IPS DF 6.9 (cell line): ENCODE results near the gene TMA7B.

Experiments used
- DNase-seq: peaks from one replicate; pipeline ENCODE4 v3.0.0-alpha.2; 2013; ENCODE audit warnings: low read depth, low spot score
- H3K27ac ChIP-seq: one replicate; pipeline ENCODE4 v1.5.1; 2013; ENCODE audit warnings: low read length, control low read depth
- H3K27me3 ChIP-seq: 2 replicates; pipeline ENCODE4 v1.6.1; 2013; ENCODE audit warnings: mild to moderate bottlenecking, low read length; ENCODE audit not compliant: control insufficient read depth, insufficient read depth
- H3K36me3 ChIP-seq: 2 replicates; pipeline ENCODE4 v1.6.1; 2013; ENCODE audit warnings: low read length; ENCODE audit not compliant: control insufficient read depth, insufficient read depth
- H3K4me1 ChIP-seq: 2 replicates; pipeline ENCODE4 v1.6.1; 2013; ENCODE audit warnings: low read length; ENCODE audit not compliant: control insufficient read depth, insufficient read depth
- H3K4me3 ChIP-seq: 2 replicates; pipeline ENCODE4 v1.5.1; 2013; ENCODE audit warnings: mild to moderate bottlenecking, low read length
- H3K9me3 ChIP-seq: 2 replicates; pipeline ENCODE4 v1.6.1; 2013; ENCODE audit warnings: low read length, inconsistent platforms; ENCODE audit not compliant: control insufficient read depth, insufficient read depth
- WGBS: extraction: QIAGEN DNeasy Blood & Tissue Kit; methylation state at CpG from one replicate; pipeline ENCODE4 v1.1.7; 2013; ENCODE audit warnings: mixed read lengths, missing lambda C conversion rate; ENCODE audit not compliant: insufficient read length, insufficient coverage; 5-methylcytosine and 5-hydroxymethylcytosine counted together

TMA7B gene

DNA sequence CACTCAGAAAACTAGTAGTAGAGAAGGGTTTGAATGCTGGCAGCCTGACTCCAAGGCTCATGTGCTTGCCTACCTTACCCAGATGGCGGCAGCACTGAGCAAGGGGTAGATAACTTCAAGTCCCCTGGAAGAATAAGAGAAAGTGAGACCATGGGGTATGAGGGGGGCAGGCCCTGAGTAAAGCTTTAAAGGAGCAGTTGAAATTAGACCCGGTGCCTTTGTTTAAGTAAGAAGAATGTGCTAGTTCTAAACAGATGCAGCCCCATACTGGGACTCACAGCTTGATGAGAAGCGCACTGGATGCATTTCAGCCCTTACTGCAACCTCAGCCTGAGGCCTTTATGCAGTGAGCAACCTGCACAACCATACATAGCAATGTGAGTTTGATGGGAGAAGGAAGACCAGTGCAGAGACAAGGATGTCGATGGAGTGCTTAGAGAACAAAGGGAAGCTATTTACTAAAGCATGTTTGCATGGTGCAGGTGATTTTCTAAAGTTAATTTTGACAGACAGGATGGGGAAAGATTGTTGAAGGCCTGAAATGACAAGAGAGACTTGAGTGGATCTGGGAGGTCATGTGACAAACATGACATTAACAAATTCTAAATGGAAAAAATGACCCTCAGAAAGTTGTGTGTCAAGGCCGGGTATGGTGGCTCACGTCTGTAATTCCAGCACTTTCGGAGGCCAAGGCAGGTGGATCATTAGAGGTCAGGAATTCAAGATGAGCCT, 27.1 kb upstream of the TMA7B start:
- no peaks in the 10 kb centered on the region; the same call in 1 of the 2 replicates for H3K4me1 ChIP-seq
- DNase-seq = peak; percentile 75
- H3K36me3 ChIP-seq = no peaks in the 10 kb centered on the region
- no peak overlapping the region for H3K4me3 ChIP-seq
- H3K27ac ChIP-seq = no peak overlapping the region
- no peaks in the 10 kb centered on the region for H3K9me3 ChIP-seq
- H3K27me3 ChIP-seq = no peaks in the 10 kb centered on the region
- no CpG with 5 or more reads among the region's 7 CpGs for WGBS

DNA sequence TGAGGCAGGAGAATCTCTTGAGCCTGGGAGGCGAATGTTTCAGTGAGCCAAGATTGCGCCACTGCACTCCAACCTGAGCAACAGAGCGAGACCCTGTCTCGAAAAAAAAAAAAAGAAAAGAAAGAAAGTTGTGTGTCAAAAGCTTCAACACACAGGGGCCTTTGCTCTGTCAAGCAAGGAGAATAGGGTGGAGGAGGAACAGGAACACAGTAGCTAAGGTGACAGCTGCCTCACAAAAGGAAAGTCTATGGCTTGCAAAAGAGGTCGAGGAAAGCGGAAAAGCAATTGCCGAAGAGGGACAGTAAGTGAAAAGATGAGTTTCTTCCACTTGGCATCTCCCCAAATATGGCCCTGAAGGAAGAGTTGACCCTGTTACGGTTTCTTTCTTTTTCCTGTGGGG, 26.5 kb upstream of the TMA7B start:
- Histone ChIP-seq H3K36me3 (no peaks in the 10 kb centered on the region), H3K27ac (no peak overlapping the region), H3K27me3 (no peaks in the 10 kb centered on the region), H3K4me3 (no peak overlapping the region), H3K4me1 (no peaks in the 10 kb centered on the region; the same call in 1 of the 2 replicates), H3K9me3 (no peaks in the 10 kb centered on the region)
- WGBS = no CpG with 5 or more reads among the region's 8 CpGs
- DNase-seq = no peak

GRCh38 chr22:39935116-39935515, 25.1 kb upstream of the TMA7B start:
- Histone ChIP-seq H3K4me3 (no peak overlapping the region), H3K36me3 (no peaks in the 10 kb centered on the region), H3K9me3 (no peaks in the 10 kb centered on the region), H3K4me1 (no peaks in the 10 kb centered on the region; the same call in 1 of the 2 replicates), H3K27me3 (no peaks in the 10 kb centered on the region), H3K27ac (no peak overlapping the region)
- no peak for DNase-seq
- WGBS = no CpG with 5 or more reads among the region's 4 CpGs

DNA sequence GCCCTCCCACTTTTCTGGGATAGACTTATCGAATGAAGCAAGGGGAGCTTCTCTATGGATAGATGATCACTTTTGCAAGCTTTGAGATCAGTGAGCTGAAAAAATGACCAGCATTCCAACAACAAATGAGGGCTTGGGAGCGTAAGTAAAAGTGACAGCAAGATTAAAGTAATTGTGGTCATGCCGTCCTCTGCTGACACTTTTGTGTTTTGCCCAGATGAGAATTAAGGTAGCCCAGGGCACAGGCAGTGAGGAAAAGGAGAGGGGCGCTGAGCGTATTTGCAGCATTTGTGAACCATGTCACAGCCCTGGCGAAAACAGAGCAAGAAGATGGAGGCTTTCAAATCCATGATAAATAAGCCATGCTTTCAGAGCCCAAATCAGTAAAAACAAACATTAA, 24.6 kb upstream of the TMA7B start:
- no CpG with 5 or more reads among the region's 6 CpGs for WGBS
- no peak for DNase-seq
- no peaks in the 10 kb centered on the region for H3K9me3 ChIP-seq
- H3K27ac ChIP-seq = no peak overlapping the region
- H3K27me3 ChIP-seq = no peaks in the 10 kb centered on the region
- no peaks in the 10 kb centered on the region for H3K36me3 ChIP-seq
- no peaks in the 10 kb centered on the region; the same call in 1 of the 2 replicates for H3K4me1 ChIP-seq
- no peak overlapping the region for H3K4me3 ChIP-seq

DNA sequence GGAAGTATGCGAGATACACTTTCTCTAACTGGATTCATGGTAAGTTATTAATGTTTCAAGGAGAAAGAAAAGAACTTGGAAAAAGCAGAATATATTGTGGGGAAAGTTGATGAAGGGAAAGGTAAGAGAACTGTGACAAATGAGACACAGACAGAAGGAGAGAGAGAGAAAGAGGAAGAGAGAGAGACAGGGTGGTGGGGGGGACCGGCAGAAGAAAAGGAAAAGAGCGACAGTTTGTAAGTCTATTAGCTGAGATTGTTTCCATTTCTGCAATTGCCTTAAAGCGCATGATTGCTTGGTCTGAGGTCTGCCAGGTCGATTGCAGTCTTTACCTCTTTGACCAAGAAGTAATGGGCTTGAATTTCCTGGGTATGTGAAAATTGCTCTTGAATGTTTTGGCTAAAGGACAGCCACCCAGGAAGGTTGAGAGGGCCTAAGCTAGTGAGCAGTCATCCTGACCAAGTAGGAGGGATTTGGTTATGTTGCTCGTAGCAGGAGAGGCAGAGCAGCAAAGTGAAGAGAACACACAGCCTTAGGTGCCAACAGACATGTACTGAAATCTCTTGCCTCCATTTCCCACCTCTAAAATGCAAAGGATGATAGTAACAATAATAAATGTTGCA, 23.6 kb upstream of the TMA7B start:
- no peak overlapping the region for H3K27ac ChIP-seq
- H3K27me3 ChIP-seq = no peaks in the 10 kb centered on the region
- no CpG with 5 or more reads among the region's 6 CpGs for WGBS
- no peaks in the 10 kb centered on the region; the same call in 1 of the 2 replicates for H3K4me1 ChIP-seq
- H3K4me3 ChIP-seq = no peak overlapping the region
- no peaks in the 10 kb centered on the region for H3K9me3 ChIP-seq
- DNase-seq = no peak
- H3K36me3 ChIP-seq = no peaks in the 10 kb centered on the region

- H3K4me3 ChIP-seq = no peak overlapping the region
- H3K27me3 ChIP-seq = no peaks in the 10 kb centered on the region
- no CpG with 5 or more reads among the region's 3 CpGs for WGBS
- no peak overlapping the region for H3K27ac ChIP-seq
- H3K4me1 ChIP-seq = peaks cover 1% of the 10 kb centered on the region; the same call in 1 of the 2 replicates
- H3K36me3 ChIP-seq = no peaks in the 10 kb centered on the region
- no peak for DNase-seq
- no peaks in the 10 kb centered on the region for H3K9me3 ChIP-seq
These were observed 22.3 kb upstream of the TMA7B start for GRCh38 chr22:39937906-39938305.

DNA sequence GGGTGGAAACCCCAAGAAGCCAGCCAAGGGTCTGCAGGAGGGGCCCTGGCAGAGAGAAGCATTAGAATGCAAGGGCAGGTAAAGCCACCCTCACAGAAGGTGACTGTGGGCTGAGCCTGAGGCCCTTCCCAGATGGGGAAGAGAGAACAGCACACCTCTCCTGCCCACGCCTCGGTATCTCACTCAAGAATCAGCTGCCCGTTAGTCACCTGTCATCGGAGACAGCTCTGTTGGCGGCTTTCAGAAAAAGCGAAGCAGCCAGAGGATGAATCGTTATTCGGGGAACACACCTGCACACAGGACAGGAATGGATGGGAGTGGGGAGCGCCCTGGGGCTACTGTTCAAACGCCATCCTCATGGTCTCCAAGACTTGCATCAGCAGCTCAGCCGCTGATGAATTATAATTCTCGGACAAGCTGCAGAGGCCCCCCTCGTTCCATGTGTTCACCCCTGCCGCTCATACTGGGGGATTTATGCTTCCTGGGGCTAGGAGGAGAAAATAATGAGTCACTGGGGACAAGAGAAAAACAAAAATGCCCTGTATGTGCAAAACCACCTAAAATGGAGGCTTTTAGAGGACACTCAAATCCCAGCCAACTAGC, 21.6 kb upstream of the TMA7B start:
- Histone ChIP-seq H3K9me3 (no peaks in the 10 kb centered on the region), H3K27ac (no peak overlapping the region), H3K4me3 (no peak overlapping the region), H3K4me1 (peaks cover 3% of the 10 kb centered on the region; the same call in 1 of the 2 replicates), H3K27me3 (no peaks in the 10 kb centered on the region), H3K36me3 (no peaks in the 10 kb centered on the region)
- DNase-seq = no peak
- no CpG with 5 or more reads among the region's 14 CpGs for WGBS

- Histone ChIP-seq H3K27ac (no peak overlapping the region), H3K36me3 (no peaks in the 10 kb centered on the region), H3K27me3 (no peaks in the 10 kb centered on the region), H3K9me3 (no peaks in the 10 kb centered on the region), H3K4me3 (no peak overlapping the region), H3K4me1 (peaks cover 6% of the 10 kb centered on the region)
- DNase-seq = no peak
- no CpG with 5 or more reads among the region's 3 CpGs for WGBS
These were observed 20.4 kb upstream of the TMA7B start for GRCh38 chr22:39939830-39940229.

GRCh38 chr22:39940757-39941305, 19.4 kb upstream of the TMA7B start:
- Histone ChIP-seq H3K9me3 (no peaks in the 10 kb centered on the region), H3K27me3 (no peaks in the 10 kb centered on the region), H3K36me3 (no peaks in the 10 kb centered on the region), H3K4me3 (no peak overlapping the region), H3K27ac (no peak overlapping the region), H3K4me1 (peaks cover 7% of the 10 kb centered on the region)
- DNase-seq = no peak
- no CpG with 5 or more reads among the region's 9 CpGs for WGBS

- Histone ChIP-seq H3K9me3 (no peaks in the 10 kb centered on the region), H3K36me3 (no peaks in the 10 kb centered on the region), H3K27ac (no peak overlapping the region), H3K4me3 (no peak overlapping the region), H3K4me1 (peaks cover 7% of the 10 kb centered on the region), H3K27me3 (no peaks in the 10 kb centered on the region)
- no CpG with 5 or more reads among the region's 2 CpGs for WGBS
- DNase-seq = no peak
These were observed 18.6 kb upstream of the TMA7B start for GRCh38 chr22:39941601-39942000.
